Activated naive CD4-positive, alpha-beta T cell treated with Interleukin-2 at 50 U/mL for 16 hours (primary cell): Measurements from ENCODE around the gene NPM3.

Experiments used
- DNase-seq: peaks from one replicate; pipeline ENCODE4 v3.0.0-alpha.2; 2020

The NPM3 gene

GRCh38 chr10:101773923-101774588 is 9.2 kb downstream of the NPM3 start:
- DNase-seq, result no peak

DNA sequence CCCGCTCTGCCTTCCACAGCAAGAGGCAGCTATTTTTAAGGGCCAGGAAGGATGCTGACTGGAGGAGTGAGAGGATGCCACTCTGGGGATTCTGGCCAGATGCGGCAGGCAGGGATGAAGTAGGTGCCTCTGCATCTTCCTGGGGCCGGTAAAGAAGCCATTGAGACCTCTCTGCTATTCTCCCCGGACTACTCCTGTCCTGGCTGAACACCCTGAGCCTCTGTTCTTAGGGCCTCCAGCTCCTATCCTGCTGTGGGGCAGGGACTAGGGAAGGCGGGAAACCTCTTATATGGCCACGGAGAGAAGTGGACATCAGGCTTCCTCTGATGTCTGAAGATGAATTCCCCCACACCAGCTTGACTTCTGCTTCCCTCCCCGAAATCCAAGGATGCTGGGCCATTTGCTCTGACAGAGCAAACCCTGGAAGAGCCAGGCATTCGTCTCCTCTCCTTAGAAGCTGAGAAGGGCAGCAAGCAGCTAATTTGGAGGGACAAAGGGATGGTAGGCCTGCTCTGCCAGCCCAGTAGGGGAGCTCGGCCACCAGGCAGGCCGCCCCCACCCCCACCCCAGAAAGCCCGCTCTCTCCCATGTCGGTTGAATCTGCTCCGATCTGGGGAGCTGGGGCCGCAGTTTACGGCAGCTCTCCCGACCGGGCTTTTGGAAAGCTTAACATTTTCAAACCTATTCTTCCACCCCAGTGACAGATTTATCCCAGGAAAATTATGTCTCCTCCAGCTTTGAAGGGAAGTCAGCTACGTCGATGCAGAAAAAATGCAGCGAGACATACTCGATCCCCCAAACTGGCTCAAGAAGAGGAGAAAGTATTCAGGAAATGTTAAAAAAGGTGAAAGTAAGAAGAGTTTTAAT is 10.1 kb downstream of the NPM3 start:
- no peak for DNase-seq

- no peak for DNase-seq
These were observed 11.0 kb downstream of the NPM3 start for GRCh38 chr10:101772017-101772894.

GRCh38 chr10:101771380-101771779 is 11.9 kb downstream of the NPM3 start:
- no peak for DNase-seq

DNA sequence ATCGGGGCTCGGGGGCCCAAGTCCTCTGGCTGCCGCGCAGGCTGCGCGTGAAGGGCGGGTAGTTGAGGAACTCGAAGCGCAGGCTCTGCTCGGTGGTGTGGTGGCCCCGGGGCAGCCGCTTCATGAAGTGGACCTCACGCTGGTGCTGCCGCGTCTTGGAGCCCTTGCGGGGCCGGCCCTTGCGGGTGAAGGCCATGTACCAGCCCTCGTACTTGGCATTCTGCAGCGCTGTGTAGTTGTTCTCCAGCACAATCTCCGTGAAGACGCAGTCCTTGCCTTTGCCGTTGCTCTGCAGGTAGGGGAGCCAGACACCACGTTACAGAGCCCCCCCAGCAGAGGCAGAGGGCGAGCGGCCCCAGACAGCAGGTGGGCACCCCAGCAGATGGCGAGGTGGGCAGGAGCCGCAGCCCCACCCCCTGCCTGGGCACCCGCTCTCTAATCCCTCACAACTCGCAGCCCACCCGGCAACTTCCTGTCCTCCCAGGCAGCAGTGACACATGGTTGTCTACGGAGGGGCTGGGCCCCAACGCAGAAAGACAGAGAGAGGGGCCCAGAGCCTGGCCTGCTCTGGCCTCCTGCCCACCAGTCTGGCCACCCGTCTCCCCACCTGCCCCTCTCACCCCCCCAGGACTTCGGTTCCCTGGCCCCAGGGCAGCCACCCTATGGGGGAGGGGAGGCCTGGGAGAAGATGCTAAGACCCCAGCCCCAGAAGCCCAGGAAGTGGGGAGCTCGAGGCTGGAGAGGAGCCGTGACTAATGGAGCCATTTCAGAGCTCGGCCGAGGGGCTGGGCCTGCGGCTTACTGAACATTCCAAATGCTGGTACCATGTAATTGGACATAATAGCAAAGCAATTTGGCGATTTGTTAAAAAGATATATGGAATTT is 12.7 kb downstream of the NPM3 start:
- DNase-seq, result no peak

DNA sequence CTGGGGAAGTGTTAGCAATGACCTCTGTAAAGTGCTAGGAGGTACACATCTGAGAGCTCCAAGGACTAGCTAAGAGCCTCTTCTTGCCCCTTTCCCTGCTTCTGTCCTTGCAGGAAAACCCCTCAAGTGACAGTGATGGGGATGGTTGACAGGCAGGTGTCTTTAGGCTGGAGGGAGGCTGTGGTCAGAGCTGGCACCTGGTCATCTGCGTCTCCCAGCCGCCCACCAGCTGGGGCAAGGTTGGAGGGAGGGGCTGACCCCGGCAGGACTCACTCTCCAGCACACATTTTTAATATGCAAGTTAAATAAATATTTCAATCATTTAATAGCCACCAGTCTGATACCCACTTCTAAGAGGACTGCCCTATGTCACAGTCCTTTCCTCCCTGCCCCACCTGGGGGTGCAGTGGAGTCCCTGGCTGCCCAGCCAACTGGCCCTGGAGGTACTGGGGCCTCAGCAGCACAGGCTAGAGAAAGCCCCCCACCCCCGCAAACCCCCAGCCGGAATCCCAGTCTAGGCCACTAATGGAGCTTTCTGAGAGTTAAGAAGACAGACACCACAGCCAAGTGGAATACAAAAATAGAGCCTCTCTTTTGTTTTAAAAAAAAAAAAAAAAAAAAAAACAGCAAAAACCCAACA is 13.6 kb downstream of the NPM3 start:
- no peak for DNase-seq

DNA sequence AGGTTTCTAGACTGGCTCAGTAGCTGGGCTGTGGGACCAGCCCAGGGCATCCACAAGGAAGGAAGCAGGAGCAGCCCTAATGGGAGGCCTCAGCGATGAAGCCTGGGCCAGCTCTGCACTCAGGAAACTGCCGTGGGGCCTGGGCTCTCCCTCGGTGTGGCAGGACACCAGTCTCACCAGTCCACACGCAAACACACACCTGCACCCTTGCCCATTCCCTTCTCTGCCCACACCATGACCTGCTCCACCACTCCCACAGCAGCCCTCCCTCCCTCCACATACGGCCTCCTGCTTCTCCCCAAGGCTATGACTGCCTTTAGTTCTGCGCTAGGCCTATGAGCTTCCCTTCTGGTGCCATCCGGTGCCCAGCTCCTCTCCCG is 14.5 kb downstream of the NPM3 start:
- no peak for DNase-seq

DNA sequence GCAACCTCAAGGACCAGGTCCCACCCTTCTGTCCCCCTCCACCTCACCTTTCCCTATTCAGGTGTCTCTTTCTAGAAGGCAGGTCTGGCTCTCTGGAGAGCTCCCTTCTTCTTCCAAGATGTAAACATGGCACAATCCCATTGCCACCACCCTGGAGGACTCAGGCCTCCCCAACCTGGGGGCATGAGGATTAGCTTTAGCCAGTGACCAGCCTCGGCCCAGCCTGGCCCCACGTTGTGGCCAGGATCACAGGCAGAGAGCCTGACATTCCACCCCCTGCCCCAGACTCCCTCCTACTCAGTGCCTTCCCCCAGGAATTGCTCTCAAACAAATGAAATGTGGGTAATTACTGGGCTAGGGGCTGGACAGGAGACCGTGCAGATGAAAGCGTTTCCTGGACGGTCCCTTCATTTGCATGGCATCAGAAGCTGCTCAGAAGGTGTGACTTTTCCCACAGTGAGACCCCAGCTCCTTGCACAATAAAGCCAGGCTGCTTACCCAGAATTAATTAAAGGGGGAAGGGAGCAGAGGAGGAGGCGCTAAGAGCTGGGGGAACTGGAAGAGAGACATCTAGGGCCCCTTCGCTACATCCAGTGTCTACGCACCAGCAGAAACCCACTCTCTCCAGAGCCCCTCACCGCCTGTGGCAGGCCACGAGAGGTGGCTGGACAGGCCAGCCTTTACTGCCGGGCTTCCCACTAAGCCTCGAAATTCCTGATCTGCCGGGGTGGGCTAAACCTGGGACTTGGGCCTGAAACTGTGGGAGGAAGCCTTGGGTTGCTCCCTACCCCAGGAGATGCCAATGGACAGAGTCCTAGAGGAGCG is 15.1 kb downstream of the NPM3 start:
- no peak for DNase-seq

- no peak for DNase-seq
These were observed 15.7 kb downstream of the NPM3 start for GRCh38 chr10:101767600-101767945.

DNA sequence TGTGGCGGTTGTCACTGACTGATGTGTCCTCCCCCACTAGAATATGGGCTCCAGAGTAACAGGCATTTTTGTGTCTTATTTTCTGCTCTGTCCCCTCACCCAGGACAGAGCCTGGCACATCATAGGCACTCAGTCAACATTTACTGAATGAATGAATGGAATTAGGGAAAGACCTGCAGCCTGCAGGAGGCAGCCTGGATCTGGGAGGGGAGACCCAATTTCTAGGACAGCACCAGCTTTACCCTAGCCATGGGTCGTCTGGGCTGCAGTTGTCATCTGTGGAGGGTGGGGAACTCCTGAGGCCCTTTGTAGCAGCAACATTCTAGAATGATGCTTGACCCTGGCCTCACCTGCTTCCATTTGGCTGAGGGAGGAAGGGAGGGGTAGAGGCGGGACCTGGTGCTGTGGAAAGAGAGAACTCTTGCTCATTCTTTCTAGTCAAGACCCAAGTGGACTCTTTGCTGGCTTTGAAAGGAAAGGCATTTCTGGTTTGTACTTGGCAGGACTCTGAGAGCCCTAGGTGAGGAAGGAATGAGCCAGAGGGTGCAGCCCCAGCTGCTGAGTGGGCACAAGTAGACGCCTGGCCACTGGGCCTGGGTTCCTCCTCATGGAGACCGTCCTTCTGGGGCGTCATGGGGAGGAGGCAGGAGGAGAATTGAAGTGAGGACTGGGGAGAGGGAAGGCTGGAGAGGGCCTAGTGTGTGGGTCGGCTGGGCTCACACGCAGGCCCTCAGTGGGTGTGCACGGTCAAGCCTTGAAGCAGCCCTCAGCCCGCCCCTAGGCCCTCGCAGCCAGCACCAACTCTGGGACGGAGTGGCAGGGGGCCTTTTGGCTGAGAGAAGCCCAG is 16.3 kb downstream of the NPM3 start:
- no peak for DNase-seq

DNA sequence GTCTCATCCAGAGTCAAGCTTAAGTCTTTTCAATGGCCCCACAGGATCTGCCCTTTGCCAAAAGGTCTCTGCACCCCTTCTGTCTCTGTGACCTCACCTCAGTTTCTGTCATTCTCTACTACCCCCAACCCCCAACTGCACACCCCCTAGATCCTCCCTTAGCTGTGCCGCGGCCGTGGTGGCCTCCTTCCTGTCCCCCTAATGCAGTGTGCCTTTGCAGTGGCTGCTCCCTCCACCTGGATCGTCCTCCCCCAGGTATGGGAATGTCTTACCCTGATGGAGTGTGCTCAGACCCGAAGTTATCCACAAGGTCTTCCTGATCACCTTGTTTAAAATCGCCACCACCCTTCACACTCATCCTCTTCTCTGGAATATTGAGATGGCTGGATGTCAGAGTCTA is 16.9 kb downstream of the NPM3 start:
- no peak for DNase-seq

DNA sequence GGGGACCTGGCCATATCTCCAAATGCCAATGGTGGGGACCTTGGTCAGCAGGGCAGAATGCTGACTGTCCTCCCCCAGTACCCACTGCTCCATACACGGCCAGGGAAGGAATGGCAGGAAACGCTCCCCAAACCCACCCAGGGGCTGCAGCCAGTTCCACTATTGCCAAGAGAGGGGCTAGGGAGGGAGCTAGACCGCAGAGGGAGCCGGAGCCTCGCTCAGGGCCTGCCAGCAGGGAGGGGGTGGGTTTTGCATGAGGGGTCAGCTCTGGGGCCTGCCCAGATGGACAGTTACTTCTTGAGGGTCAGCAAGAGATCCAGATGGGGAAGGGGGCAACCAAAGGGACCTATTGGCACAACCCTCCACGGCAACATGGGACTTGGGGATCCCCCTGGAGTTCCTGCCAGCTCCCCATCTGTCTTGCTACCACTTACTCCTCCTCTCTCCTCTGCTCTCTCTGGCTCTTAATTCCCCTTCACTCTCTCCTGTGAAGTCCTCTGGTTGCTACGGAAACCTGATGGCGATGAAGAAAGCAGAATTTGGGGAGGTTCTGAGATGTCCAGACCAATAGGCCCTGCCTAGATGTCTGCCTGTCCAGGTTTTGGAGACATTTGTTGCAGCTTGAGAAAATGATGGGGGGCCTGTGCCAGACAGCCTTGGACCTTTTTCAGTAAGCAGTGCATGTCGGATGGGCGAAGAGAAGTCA is 20.0 kb downstream of the NPM3 start:
- DNase-seq, result no peak

DNA sequence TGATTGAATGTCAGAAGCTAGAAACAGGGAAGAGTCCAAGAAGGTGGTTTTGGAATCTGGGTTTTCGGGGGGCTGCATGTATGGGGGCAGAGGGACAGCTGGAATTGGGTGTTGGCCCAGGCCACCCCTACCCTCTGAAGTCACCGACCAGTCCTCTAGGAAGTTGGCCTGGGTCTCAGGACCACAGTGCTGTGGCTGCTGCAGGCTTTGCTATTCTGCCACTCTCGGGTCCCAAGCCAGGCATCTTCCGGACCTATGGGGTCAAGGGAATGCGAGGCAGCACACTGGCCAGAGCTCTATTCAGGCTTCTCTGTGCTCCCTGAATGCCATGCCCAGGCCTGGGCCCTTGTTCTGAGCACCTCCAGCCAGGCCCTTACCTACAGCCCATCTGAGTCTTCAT is 20.5 kb downstream of the NPM3 start:
- no peak for DNase-seq

GRCh38 chr10:101761226-101761625 is 22.0 kb downstream of the NPM3 start:
- no peak for DNase-seq

- no peak for DNase-seq
These were observed 22.7 kb downstream of the NPM3 start for GRCh38 chr10:101760510-101760909.

- no peak for DNase-seq
These were observed 23.7 kb downstream of the NPM3 start for GRCh38 chr10:101759309-101760247.

GRCh38 chr10:101758858-101759257 is 24.4 kb downstream of the NPM3 start:
- DNase-seq, result no peak

GRCh38 chr10:101752241-101752640 is 31.0 kb downstream of the NPM3 start:
- DNase-seq, result no peak
